ENCODE data around the gene SMIM13.

Gene SMIM13

GRCh38 chr6:11143394-11144371 is 50.0 kb downstream of the SMIM13 start:
- no peaks in the 10 kb centered on the region for H3K36me3 ChIP-seq (ENCODE audit: insufficient read depth, low read depth, low read length)
- no peak overlapping the region for H3K27ac ChIP-seq (ENCODE audit: low read length)
- H3K9ac ChIP-seq (ENCODE audit: low read depth, low read length) = no peak overlapping the region
- H3K4me1 ChIP-seq (ENCODE audit: insufficient read depth, low read length) = 0 out of 2 replicates have a peak, but pooled peaks cover 10% of the 10 kb centered on the region
- no peaks in the 10 kb centered on the region for H3K9me3 ChIP-seq (ENCODE audit: insufficient read depth, low read depth, low read length)
- H3K27me3 ChIP-seq (ENCODE audit: insufficient read depth, low read length) = no peaks in the 10 kb centered on the region
- no peak overlapping the region for H3K4me3 ChIP-seq (ENCODE audit: low read length)

DNA sequence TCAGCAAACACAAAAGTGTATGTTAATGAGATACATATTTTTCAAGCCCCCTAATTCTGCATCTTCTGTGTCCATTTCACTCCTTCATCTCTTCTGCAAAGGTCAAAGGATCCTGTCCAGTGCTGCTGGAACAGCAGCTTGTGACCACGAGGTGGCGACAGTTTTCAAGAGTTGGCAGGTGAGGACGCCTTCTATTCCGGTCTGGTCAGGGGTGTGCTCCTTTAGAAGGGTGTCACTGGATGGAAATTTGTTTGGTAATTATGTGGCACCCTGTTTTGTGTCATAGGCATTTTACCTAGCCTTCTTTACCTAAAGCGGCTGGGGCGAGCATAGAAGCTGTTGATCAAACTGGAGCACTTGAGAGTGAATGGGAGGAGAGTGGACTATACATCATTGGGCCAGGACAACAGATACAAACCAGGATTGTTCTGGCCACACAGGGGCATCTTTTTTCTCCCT is 50.8 kb downstream of the SMIM13 start:
- H3K36me3 ChIP-seq (ENCODE audit: insufficient read depth, low read depth, low read length) = no peaks in the 10 kb centered on the region
- no peak overlapping the region for H3K4me3 ChIP-seq (ENCODE audit: low read length)
- H3K4me1 ChIP-seq (ENCODE audit: insufficient read depth, low read length) = 0 out of 2 replicates have a peak, but pooled peaks cover 5% of the 10 kb centered on the region
- no peak overlapping the region for H3K9ac ChIP-seq (ENCODE audit: low read depth, low read length)
- no peaks in the 10 kb centered on the region for H3K27me3 ChIP-seq (ENCODE audit: insufficient read depth, low read length)
- no peak overlapping the region for H3K27ac ChIP-seq (ENCODE audit: low read length)
- no peaks in the 10 kb centered on the region for H3K9me3 ChIP-seq (ENCODE audit: insufficient read depth, low read depth, low read length)

DNA sequence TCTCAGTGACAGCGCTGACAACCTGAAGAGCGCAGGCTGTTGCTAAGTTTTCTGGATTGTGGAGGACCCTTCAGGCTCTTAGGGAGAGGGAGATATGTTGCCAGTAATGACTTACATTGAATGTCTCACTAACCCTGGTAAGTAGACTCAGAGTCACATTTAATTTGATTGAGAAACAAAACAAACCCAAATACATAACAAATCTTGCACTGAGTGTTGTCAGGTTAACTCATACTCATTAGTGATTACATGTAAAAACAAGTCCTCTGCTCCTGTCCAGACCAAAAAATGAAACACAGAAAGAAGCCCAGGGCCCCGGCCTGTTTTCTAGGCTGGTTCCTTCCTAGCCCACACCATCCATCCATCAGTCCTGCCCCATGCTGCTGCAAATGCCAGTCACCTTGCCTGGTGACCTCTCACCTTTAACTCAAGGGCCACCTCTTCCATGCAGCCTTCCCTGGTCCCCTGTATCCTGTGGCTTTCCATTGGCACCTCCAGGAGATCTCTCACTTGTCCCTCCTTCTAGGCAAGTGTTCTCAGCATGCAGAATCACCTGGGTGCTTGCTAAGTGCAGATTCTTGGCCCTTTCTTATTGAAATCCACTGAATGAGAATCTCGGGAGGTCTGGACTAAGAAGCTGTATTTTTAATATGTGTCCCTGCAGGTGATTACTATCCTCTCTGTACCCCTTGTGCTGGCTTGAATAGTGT is 52.6 kb downstream of the SMIM13 start:
- Histone ChIP-seq H3K27me3 (ENCODE audit: insufficient read depth, low read length) (no peaks in the 10 kb centered on the region), H3K27ac (ENCODE audit: low read length) (no peak overlapping the region), H3K9ac (ENCODE audit: low read depth, low read length) (no peak overlapping the region), H3K4me1 (ENCODE audit: insufficient read depth, low read length) (0 out of 2 replicates have a peak, but pooled peaks cover 5% of the 10 kb centered on the region), H3K36me3 (ENCODE audit: insufficient read depth, low read depth, low read length) (no peaks in the 10 kb centered on the region), H3K9me3 (ENCODE audit: insufficient read depth, low read depth, low read length) (no peaks in the 10 kb centered on the region), H3K4me3 (ENCODE audit: low read length) (no peak overlapping the region)

GRCh38 chr6:11149551-11149950 is 55.9 kb downstream of the SMIM13 start:
- Histone ChIP-seq H3K36me3 (ENCODE audit: insufficient read depth, low read depth, low read length) (no peaks in the 10 kb centered on the region), H3K27ac (ENCODE audit: low read length) (no peak overlapping the region), H3K9me3 (ENCODE audit: insufficient read depth, low read depth, low read length) (no peaks in the 10 kb centered on the region), H3K4me1 (ENCODE audit: insufficient read depth, low read length) (0 out of 2 replicates have a peak, but pooled peaks cover 5% of the 10 kb centered on the region), H3K4me3 (ENCODE audit: low read length) (no peak overlapping the region), H3K9ac (ENCODE audit: low read depth, low read length) (no peak overlapping the region), H3K27me3 (ENCODE audit: insufficient read depth, low read length) (no peaks in the 10 kb centered on the region)

DNA sequence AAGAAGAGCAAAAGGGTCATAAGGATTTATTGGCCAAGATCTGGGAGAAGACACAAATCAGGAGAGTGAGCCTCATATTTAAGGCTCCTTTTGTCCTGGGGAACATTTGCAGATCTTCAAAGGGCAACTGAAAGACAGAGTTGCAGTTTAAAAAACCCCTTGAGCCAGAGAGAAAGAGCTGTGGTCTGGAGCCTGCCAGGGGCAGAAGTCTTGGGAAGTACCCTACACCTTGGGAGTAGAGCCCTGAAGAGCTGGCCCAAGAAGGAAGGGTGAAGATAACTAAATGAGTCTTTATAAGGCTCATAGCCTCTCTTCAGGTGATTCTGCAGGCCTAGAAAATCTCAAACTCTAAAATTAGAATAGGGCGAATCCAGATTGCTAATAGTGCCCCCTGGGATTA is 57.9 kb downstream of the SMIM13 start:
- Histone ChIP-seq H3K4me1 (ENCODE audit: insufficient read depth, low read length) (peaks cover 6% of the 10 kb centered on the region; the same call in 1 of the 2 replicates), H3K9ac (ENCODE audit: low read depth, low read length) (no peak overlapping the region), H3K4me3 (ENCODE audit: low read length) (no peak overlapping the region), H3K9me3 (ENCODE audit: insufficient read depth, low read depth, low read length) (no peaks in the 10 kb centered on the region), H3K27ac (ENCODE audit: low read length) (no peak overlapping the region), H3K27me3 (ENCODE audit: insufficient read depth, low read length) (no peaks in the 10 kb centered on the region), H3K36me3 (ENCODE audit: insufficient read depth, low read depth, low read length) (no peaks in the 10 kb centered on the region)

- Histone ChIP-seq H3K27me3 (ENCODE audit: insufficient read depth, low read length) (no peaks in the 10 kb centered on the region), H3K9ac (ENCODE audit: low read depth, low read length) (no peak overlapping the region), H3K36me3 (ENCODE audit: insufficient read depth, low read depth, low read length) (no peaks in the 10 kb centered on the region), H3K4me3 (ENCODE audit: low read length) (no peak overlapping the region), H3K9me3 (ENCODE audit: insufficient read depth, low read depth, low read length) (no peaks in the 10 kb centered on the region), H3K27ac (ENCODE audit: low read length) (no peak overlapping the region), H3K4me1 (ENCODE audit: insufficient read depth, low read length) (peaks cover 4% of the 10 kb centered on the region; the same call in 1 of the 2 replicates)
These were observed 58.9 kb downstream of the SMIM13 start for GRCh38 chr6:11152581-11152980.

- H3K4me1 ChIP-seq (ENCODE audit: insufficient read depth, low read length) = peaks cover 4% of the 10 kb centered on the region; the same call in 1 of the 2 replicates
- no peaks in the 10 kb centered on the region for H3K36me3 ChIP-seq (ENCODE audit: insufficient read depth, low read depth, low read length)
- no peaks in the 10 kb centered on the region for H3K9me3 ChIP-seq (ENCODE audit: insufficient read depth, low read depth, low read length)
- no peaks in the 10 kb centered on the region for H3K27me3 ChIP-seq (ENCODE audit: insufficient read depth, low read length)
- H3K27ac ChIP-seq (ENCODE audit: low read length) = no peak overlapping the region
- H3K9ac ChIP-seq (ENCODE audit: low read depth, low read length) = no peak overlapping the region
- H3K4me3 ChIP-seq (ENCODE audit: low read length) = no peak overlapping the region
These were observed 59.8 kb downstream of the SMIM13 start for GRCh38 chr6:11153447-11153846.

DNA sequence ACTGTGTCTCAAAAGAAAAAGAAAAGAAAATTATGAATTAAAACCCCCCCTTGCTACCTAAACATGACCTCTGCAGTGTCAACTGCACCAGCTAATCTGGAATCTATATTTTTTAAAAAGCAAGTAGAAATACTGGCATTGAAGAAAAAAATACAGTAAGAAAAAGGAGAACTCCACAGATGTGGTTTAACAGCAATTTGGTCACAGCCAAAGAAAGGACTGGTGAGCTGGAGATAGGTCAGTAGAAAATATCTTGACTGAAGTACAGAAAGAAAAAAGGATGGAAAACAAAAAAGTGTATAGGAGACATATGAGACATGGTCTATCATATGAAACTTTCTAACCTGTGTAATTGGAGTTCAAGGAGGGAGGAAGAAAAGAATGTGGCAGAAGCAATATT is 62.0 kb downstream of the SMIM13 start:
- H3K4me1 ChIP-seq (ENCODE audit: insufficient read depth, low read length) = peaks cover 4% of the 10 kb centered on the region
- no peaks in the 10 kb centered on the region for H3K9me3 ChIP-seq (ENCODE audit: insufficient read depth, low read depth, low read length)
- H3K9ac ChIP-seq (ENCODE audit: low read depth, low read length) = no peak overlapping the region
- H3K27me3 ChIP-seq (ENCODE audit: insufficient read depth, low read length) = no peaks in the 10 kb centered on the region
- no peak overlapping the region for H3K27ac ChIP-seq (ENCODE audit: low read length)
- H3K36me3 ChIP-seq (ENCODE audit: insufficient read depth, low read depth, low read length) = no peaks in the 10 kb centered on the region
- no peak overlapping the region for H3K4me3 ChIP-seq (ENCODE audit: low read length)

- Histone ChIP-seq H3K4me3 (ENCODE audit: low read length) (no peak overlapping the region), H3K27ac (ENCODE audit: low read length) (no peak overlapping the region)
These were observed 66.6 kb downstream of the SMIM13 start for GRCh38 chr6:11160199-11160598.

DNA sequence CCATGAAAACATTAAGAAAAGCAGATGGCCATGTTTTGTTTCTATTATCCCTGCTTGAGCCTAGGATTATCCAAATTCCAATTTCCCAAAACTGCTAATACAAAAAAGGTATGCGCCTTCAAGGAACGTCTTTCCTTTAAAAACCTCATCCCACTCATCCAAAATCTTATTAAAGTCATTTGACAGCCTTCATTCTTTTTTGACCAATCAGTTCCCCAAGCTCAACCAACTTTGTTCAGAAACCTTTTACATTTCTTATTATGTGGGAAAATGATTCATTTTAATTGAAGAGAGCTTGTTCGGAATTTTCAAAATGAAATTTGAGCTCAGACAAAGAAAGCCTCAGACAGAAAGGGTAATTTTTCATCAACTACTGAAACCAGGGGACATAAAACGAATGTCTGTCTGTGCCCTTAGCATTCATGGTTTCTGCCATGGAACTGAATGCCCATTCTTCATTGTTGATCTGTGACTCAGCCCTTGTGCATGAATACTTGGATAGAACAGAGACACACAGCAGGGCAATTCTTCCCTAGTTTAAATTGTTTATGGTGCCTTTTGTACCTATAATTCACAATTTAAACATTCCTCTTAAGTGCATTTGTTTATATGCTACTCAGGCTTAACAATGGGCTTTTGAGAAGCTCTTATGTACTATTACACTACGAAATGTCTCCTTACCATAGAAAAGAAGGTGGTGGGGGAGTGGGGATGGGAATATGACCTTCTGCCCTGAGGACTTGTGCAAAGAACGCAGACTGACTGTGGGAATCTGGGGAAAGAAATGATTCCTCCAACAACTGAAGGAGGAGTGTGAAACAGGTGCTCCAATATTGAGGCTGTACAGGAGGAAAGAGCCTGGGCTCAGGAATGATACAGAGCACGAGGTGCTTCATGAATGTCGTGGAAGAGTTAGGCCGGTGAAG is 67.7 kb downstream of the SMIM13 start:
- no peak overlapping the region for H3K9ac ChIP-seq (ENCODE audit: low read depth, low read length)
- H3K4me3 ChIP-seq (ENCODE audit: low read length) = no peak overlapping the region
- H3K36me3 ChIP-seq (ENCODE audit: insufficient read depth, low read depth, low read length) = no peaks in the 10 kb centered on the region
- H3K27ac ChIP-seq (ENCODE audit: low read length) = no peak overlapping the region
- peaks cover 15% of the 10 kb centered on the region for H3K4me1 ChIP-seq (ENCODE audit: insufficient read depth, low read length)
- H3K9me3 ChIP-seq (ENCODE audit: insufficient read depth, low read depth, low read length) = no peaks in the 10 kb centered on the region
- H3K27me3 ChIP-seq (ENCODE audit: insufficient read depth, low read length) = no peaks in the 10 kb centered on the region

More at GRCh38 chr6:11160199-11160598, 66.6 kb downstream of the SMIM13 start:
- H3K9me3 ChIP-seq (ENCODE audit: insufficient read depth, low read depth, low read length) = no peaks in the 10 kb centered on the region
- peaks cover 15% of the 10 kb centered on the region for H3K4me1 ChIP-seq (ENCODE audit: insufficient read depth, low read length)
- H3K9ac ChIP-seq (ENCODE audit: low read depth, low read length) = no peak overlapping the region
- no peaks in the 10 kb centered on the region for H3K36me3 ChIP-seq (ENCODE audit: insufficient read depth, low read depth, low read length)
- no peaks in the 10 kb centered on the region for H3K27me3 ChIP-seq (ENCODE audit: insufficient read depth, low read length)

- Histone ChIP-seq H3K27me3 (ENCODE audit: insufficient read depth, low read length) (no peaks in the 10 kb centered on the region), H3K9me3 (ENCODE audit: insufficient read depth, low read depth, low read length) (no peaks in the 10 kb centered on the region), H3K4me1 (ENCODE audit: insufficient read depth, low read length) (peaks cover 15% of the 10 kb centered on the region), H3K4me3 (ENCODE audit: low read length) (no peak overlapping the region), H3K36me3 (ENCODE audit: insufficient read depth, low read depth, low read length) (no peaks in the 10 kb centered on the region), H3K27ac (ENCODE audit: low read length) (no peak overlapping the region), H3K9ac (ENCODE audit: low read depth, low read length) (no peak overlapping the region)
These were observed 68.6 kb downstream of the SMIM13 start for GRCh38 chr6:11162262-11162661.

Measured in iPS-20b (cell line).